Natural killer cell (primary cell): ENCODE measurements around the gene SPTBN4. TPM values are rescaled to one million over a fixed set of nuclear protein-coding genes. Genes with fewer than 3 reads are reported as not detected.
"Not testable (repeated sequence)": the region's sequence is repeated elsewhere in the genome, so short reads cannot be mapped to it uniquely, and the experiment has no call there.

Source experiments
- ATAC-seq, 3 donors: fragments of 150-1000 bp in 2 of 3; fragments of 200-7000 bp in 1 of 3; cut with Tn5 transposase; 1 replicate in 1 of 3; 2 replicates in 2 of 3; pipeline ENCODE4 v1.10.0; 2021; ENCODE audit warnings: mild to moderate bottlenecking in 2 of 3, moderate library complexity in 2 of 3
- DNase-seq, 2 donors: peaks; one replicate each; pipeline versions ENCODE4 v3.0.0 to v3.0.0-alpha.2; 2013 to 2021; ENCODE audit warnings: mixed read lengths in 1 of 2
- H3K27ac ChIP-seq: one replicate; pipeline ENCODE4 v1.5.1; 2013; ENCODE audit warnings: mild to moderate bottlenecking, low read length
- H3K27me3 ChIP-seq: one replicate; pipeline ENCODE4 v1.6.1; 2013; ENCODE audit warnings: low read length; ENCODE audit not compliant: control insufficient read depth, insufficient read depth
- H3K36me3 ChIP-seq: one replicate; pipeline ENCODE4 v1.6.1; 2013; ENCODE audit warnings: low read length; ENCODE audit not compliant: control insufficient read depth, insufficient read depth
- H3K4me1 ChIP-seq: one replicate; pipeline ENCODE4 v1.6.1; 2013; ENCODE audit warnings: low read length; ENCODE audit not compliant: control insufficient read depth, insufficient read depth
- H3K4me3 ChIP-seq: one replicate; pipeline ENCODE4 v1.5.1; 2013; ENCODE audit warnings: low read length
- H3K9me3 ChIP-seq: one replicate; pipeline ENCODE4 v1.6.1; 2013; ENCODE audit warnings: low read length; ENCODE audit not compliant: control insufficient read depth, insufficient read depth
- H3K27ac Mint-ChIP-seq, 2 donors: one replicate each; pipeline ENCODE4 v1.8.0; 2022; ENCODE audit warnings: mild to moderate bottlenecking in 2 of 2, mixed read lengths in 2 of 2, moderate library complexity in 1 of 2
- H3K27me3 Mint-ChIP-seq, 2 donors: one replicate each; pipeline ENCODE4 v1.8.0; 2022; ENCODE audit warnings: low read depth in 2 of 2, mixed read lengths in 2 of 2
- H3K36me3 Mint-ChIP-seq: one replicate; pipeline ENCODE4 v1.8.0; 2022; ENCODE audit warnings: mixed read lengths
- H3K4me1 Mint-ChIP-seq, 2 donors: one replicate each; pipeline ENCODE4 v1.8.0; 2022; ENCODE audit warnings: mixed read lengths in 2 of 2
- H3K4me3 Mint-ChIP-seq: one replicate; pipeline ENCODE4 v1.8.0; 2022; ENCODE audit warnings: mild to moderate bottlenecking, moderate library complexity, mixed read lengths
- H3K9me3 Mint-ChIP-seq, 2 donors: one replicate each; pipeline ENCODE4 v1.8.0; 2022; ENCODE audit warnings: mixed read lengths in 2 of 2
- CTCF ChIP-seq: fragments of 200-600 bp; IDR thresholded peaks from one replicate; pipeline ENCODE4 v1.8.0; 2022; ENCODE audit warnings: antibody characterized with exemption
- WGBS: methylation state at CpG from one replicate; pipeline ENCODE4 v1.1.7; 2013; ENCODE audit warnings: missing lambda C conversion rate; ENCODE audit not compliant: insufficient coverage; 5-methylcytosine and 5-hydroxymethylcytosine counted together
- intact Hi-C: fragments of 100-400 bp; cut with micrococcal nuclease; formaldehyde crosslinking; loops from one replicate; pipeline ENCODE4 v1.14.2; 2022
- total RNA-seq, 4 donors: library from RNA; stranded (reverse); fragments of 120-200 nt in 1 of 4; gene quantifications; one replicate each; pipeline versions ENCODE4 v1.2.3 to v1.2.4, GENCODE V29; 2013 to 2022

Gene SPTBN4
- total RNA-seq, 3 donors from 2014 or later (not counting 1 experiment from before 2014, with no cell fraction given), result 0.16 to 0.63 (median 0.31) TPM

GRCh38 chr19:40423938-40424337, 42.9 kb upstream of the SPTBN4 start:
- peaks cover 10% of the 10 kb centered on the region for H3K36me3 ChIP-seq
- Mint-ChIP-seq H3K4me3 (peak overlapping the region; percentile 64), H3K36me3 (no peaks in the 10 kb centered on the region), H3K27me3 (no peaks in the 10 kb centered on the region), H3K9me3 (no peaks in the 10 kb centered on the region), H3K27ac (peak overlapping the region; percentile 91 to 94), H3K4me1 (peaks cover 21 to 36% of the 10 kb centered on the region in 2 donors)
- peaks cover 30% of the 10 kb centered on the region for H3K4me1 ChIP-seq
- ATAC-seq (no peak), DNase-seq (no peak)
- H3K27me3 ChIP-seq, result no peaks in the 10 kb centered on the region
- H3K9me3 ChIP-seq, result no peaks in the 10 kb centered on the region
- H3K27ac ChIP-seq, result no peak overlapping the region
- intact Hi-C loops, result loop anchor here (5.0 kb wide), 1 partner anchor 173 kb away; no protein-coding TSS in a partner anchor
- no peak for TF ChIP-seq CTCF
- no peak overlapping the region for H3K4me3 ChIP-seq
- WGBS, result 91% methylated on average over 2 of the region's 6 CpGs

- intact Hi-C loops, result loop anchor here (1.0 to 5.0 kb wide), 2 partner anchors 21 to 172 kb away; no protein-coding TSS in a partner anchor
- 3% methylated on average over 27 of the region's 28 CpGs for WGBS
- Mint-ChIP-seq H3K4me1 (peaks cover 21 to 34% of the 10 kb centered on the region in 2 donors), H3K27me3 (no peaks in the 10 kb centered on the region), H3K9me3 (no peaks in the 10 kb centered on the region), H3K27ac (peak overlapping the region; percentile 91 to 94), H3K36me3 (no peaks in the 10 kb centered on the region), H3K4me3 (peak overlapping the region; percentile 94)
- Histone ChIP-seq H3K27me3 (no peaks in the 10 kb centered on the region), H3K4me3 (peak overlapping the region; percentile 71), H3K4me1 (peaks cover 30% of the 10 kb centered on the region), H3K36me3 (peaks cover 10% of the 10 kb centered on the region), H3K9me3 (no peaks in the 10 kb centered on the region), H3K27ac (peak overlapping the region; percentile 95)
- DNase-seq, result peak in 1 of 2 donors; percentile 46
- no peak for ATAC-seq
- TF ChIP-seq CTCF, result no peak
Measured at GRCh38 chr19:40424637-40425449, 42.0 kb upstream of the SPTBN4 start.

GRCh38 chr19:40425450-40426287, 41.1 kb upstream of the SPTBN4 start, which contains the start of gene SERTAD1:
Gene SERTAD1, minus strand, starts transcription at chr19:40425992. Its CDS starts 2,446 bp downstream, at chr19:40423546.
- intact Hi-C loops, result loop anchor here (1.0 kb wide), 3 partner anchors 19 to 41 kb away; partner anchors contain the start of gene SERTAD3

GRCh38 chr19:40428197-40428596, 38.6 kb upstream of the SPTBN4 start:
- ATAC-seq, H3K36me3 ChIP-seq, H3K27ac Mint-ChIP-seq, intact Hi-C loops, H3K27me3 ChIP-seq, H3K36me3 Mint-ChIP-seq, H3K27me3 Mint-ChIP-seq, H3K9me3 ChIP-seq, DNase-seq, H3K4me3 ChIP-seq, H3K9me3 Mint-ChIP-seq, H3K27ac ChIP-seq: not testable (repeated sequence)
- 99% methylated on average over 7 of the region's 7 CpGs for WGBS
- H3K4me1 ChIP-seq, result peaks cover 24% of the 10 kb centered on the region
- H3K4me1 Mint-ChIP-seq, result peaks cover 24 to 25% of the 10 kb centered on the region in 2 donors
- H3K4me3 Mint-ChIP-seq, result peak overlapping the region; percentile 15

More at GRCh38 chr19:40425450-40426287, 41.1 kb upstream of the SPTBN4 start, which contains the start of gene SERTAD1:
- peak; percentile 73 for TF ChIP-seq CTCF
- H3K4me1 Mint-ChIP-seq, result peaks cover 21 to 31% of the 10 kb centered on the region in 2 donors
- Histone ChIP-seq H3K4me3 (peak within 1 kb of the TSS; percentile 71), H3K27ac (peak within 1 kb of the TSS; percentile 95), H3K4me1 (peaks cover 26% of the 10 kb centered on the region), H3K27me3 (no peaks in the 10 kb centered on the region), H3K9me3 (no peaks in the 10 kb centered on the region), H3K36me3 (peaks cover 10% of the 10 kb centered on the region)
- peak within 1 kb of the TSS; percentile 91 to 94 for H3K27ac Mint-ChIP-seq
- H3K36me3 Mint-ChIP-seq, result no peaks in the 10 kb centered on the region
- WGBS, result under 1% methylated on average over 73 of the region's 75 CpGs
- peak within 1 kb of the TSS; percentile 94 for H3K4me3 Mint-ChIP-seq
- peak; percentile 88 to 98 (median 88) for ATAC-seq
- DNase-seq, result peak; percentile 100
- H3K27me3 Mint-ChIP-seq, result no peaks in the 10 kb centered on the region
- H3K9me3 Mint-ChIP-seq, result no peaks in the 10 kb centered on the region

- H3K4me1 ChIP-seq, result peaks cover 29% of the 10 kb centered on the region
- H3K27ac ChIP-seq, H3K36me3 Mint-ChIP-seq, intact Hi-C loops, H3K27me3 Mint-ChIP-seq, H3K36me3 ChIP-seq, DNase-seq, H3K9me3 Mint-ChIP-seq, ATAC-seq, H3K27ac Mint-ChIP-seq, H3K27me3 ChIP-seq, H3K9me3 ChIP-seq, H3K4me3 Mint-ChIP-seq, H3K4me3 ChIP-seq: not testable (repeated sequence)
- 97% methylated on average over 10 of the region's 10 CpGs for whole genome bisulfite sequencing
- H3K4me1 Mint-ChIP-seq, result peaks cover 18 to 19% of the 10 kb centered on the region in 2 donors
Measured at GRCh38 chr19:40430242-40430641, 36.6 kb upstream of the SPTBN4 start.
